ENCODE data around the gene OR8B4. TPM values are rescaled to one million over a fixed set of nuclear protein-coding genes. Genes with fewer than 3 reads are reported as not detected.
"Not testable (repeated sequence)": the region's sequence is repeated elsewhere in the genome, so short reads cannot be mapped to it uniquely, and the experiment has no call there.

OR8B4 gene
- total RNA-seq, 1 donor from 2014 or later, result not detected

DNA sequence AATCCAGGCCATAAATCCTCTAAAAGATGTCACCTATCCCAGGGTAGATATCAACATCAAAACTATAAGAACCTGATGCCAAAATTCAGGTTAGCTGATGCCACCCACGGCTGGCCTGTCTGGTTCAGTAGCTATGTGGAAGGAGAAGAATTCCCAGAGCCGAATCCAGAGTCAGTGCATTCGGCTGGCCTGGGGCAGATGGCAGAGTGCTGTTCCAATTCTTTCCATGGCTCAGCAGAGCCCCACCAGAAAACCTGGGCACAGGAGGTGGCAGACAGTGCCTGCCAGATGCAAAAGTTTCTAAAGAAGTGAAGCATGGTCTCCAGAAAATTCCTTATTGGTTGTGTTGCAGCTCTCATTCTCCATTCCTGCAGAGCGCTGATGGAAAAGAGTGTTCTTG is 40.7 kb upstream of the OR8B4 start:
- H3K9me3 Mint-ChIP-seq (ENCODE audit: low read depth), result no peaks in the 10 kb centered on the region
- H3K36me3 Mint-ChIP-seq (ENCODE audit: insufficient read depth), result no peaks in the 10 kb centered on the region
- no peak overlapping the region for H3K27ac Mint-ChIP-seq
- TF ChIP-seq, protein P1, sequence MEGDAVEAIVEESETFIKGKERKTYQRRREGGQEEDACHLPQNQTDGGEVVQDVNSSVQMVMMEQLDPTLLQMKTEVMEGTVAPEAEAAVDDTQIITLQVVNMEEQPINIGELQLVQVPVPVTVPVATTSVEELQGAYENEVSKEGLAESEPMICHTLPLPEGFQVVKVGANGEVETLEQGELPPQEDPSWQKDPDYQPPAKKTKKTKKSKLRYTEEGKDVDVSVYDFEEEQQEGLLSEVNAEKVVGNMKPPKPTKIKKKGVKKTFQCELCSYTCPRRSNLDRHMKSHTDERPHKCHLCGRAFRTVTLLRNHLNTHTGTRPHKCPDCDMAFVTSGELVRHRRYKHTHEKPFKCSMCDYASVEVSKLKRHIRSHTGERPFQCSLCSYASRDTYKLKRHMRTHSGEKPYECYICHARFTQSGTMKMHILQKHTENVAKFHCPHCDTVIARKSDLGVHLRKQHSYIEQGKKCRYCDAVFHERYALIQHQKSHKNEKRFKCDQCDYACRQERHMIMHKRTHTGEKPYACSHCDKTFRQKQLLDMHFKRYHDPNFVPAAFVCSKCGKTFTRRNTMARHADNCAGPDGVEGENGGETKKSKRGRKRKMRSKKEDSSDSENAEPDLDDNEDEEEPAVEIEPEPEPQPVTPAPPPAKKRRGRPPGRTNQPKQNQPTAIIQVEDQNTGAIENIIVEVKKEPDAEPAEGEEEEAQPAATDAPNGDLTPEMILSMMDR (IDR thresholded peaks at IDR 0.05; ENCODE audit: unreplicated experiment), result no peak
- no peak overlapping the region for H3K4me3 Mint-ChIP-seq (ENCODE audit: low read depth)
- no peaks in the 10 kb centered on the region for H3K4me1 Mint-ChIP-seq (ENCODE audit: low read depth)
- peaks cover 59% of the 10 kb centered on the region for H3K27me3 Mint-ChIP-seq
- DNase-seq (ENCODE audit: low spot score, unreplicated experiment), result no peak

DNA sequence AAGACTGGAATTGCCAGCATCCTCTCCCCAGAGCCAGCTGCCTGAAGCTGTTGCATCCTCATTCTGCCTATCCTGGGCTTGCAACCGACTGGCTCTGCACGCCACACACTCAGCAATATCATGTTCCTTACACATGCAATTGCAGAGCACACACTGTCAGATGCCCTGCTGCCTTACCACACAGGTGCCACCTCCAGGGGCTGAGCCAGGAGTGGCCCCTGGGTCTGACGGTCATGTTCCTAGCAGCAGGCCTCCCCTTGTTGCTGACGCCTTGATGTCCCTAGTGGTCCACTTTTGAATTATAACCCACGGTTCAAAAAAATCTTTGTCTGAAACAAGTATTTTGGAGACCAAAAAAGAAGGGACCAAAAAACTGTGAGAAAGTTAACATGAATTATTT is 39.3 kb upstream of the OR8B4 start:
- H3K27ac Mint-ChIP-seq, result no peak overlapping the region
- no peak overlapping the region for H3K4me3 Mint-ChIP-seq (ENCODE audit: low read depth)
- no peak for DNase-seq (ENCODE audit: low spot score, unreplicated experiment)
- TF ChIP-seq, protein P1 (IDR thresholded peaks at IDR 0.05; ENCODE audit: unreplicated experiment), result no peak
- no peaks in the 10 kb centered on the region for H3K4me1 Mint-ChIP-seq (ENCODE audit: low read depth)
- H3K9me3 Mint-ChIP-seq (ENCODE audit: low read depth), result no peaks in the 10 kb centered on the region
- H3K27me3 Mint-ChIP-seq, result peaks cover 46% of the 10 kb centered on the region
- H3K36me3 Mint-ChIP-seq (ENCODE audit: insufficient read depth), result no peaks in the 10 kb centered on the region

DNA sequence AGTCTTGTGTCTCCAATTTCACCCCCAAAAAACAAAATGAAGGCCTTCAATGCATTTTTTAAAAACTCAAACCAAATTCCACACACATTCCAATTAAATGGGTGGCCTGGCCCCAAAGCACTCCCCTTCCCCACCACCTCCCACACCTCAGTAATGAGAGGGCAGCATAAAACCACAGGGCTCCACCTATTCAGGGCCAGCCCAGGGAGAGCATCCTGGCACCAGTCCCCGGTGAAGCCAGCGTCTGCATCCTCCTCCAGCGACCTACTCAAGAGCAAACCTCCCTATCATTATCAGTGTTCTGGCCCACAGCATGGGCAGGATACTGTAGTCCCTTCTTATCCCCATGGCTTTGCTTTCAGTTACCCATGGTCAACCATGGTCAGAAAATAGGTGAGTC is 38.7 kb upstream of the OR8B4 start:
- peaks cover 45% of the 10 kb centered on the region for H3K27me3 Mint-ChIP-seq
- H3K4me1 Mint-ChIP-seq (ENCODE audit: low read depth), result no peaks in the 10 kb centered on the region
- no peak overlapping the region for H3K4me3 Mint-ChIP-seq (ENCODE audit: low read depth)
- no peak overlapping the region for H3K27ac Mint-ChIP-seq
- TF ChIP-seq, protein P1 (IDR thresholded peaks at IDR 0.05; ENCODE audit: unreplicated experiment), result no peak
- no peaks in the 10 kb centered on the region for H3K9me3 Mint-ChIP-seq (ENCODE audit: low read depth)
- no peak for DNase-seq (ENCODE audit: low spot score, unreplicated experiment)
- no peaks in the 10 kb centered on the region for H3K36me3 Mint-ChIP-seq (ENCODE audit: insufficient read depth)

DNA sequence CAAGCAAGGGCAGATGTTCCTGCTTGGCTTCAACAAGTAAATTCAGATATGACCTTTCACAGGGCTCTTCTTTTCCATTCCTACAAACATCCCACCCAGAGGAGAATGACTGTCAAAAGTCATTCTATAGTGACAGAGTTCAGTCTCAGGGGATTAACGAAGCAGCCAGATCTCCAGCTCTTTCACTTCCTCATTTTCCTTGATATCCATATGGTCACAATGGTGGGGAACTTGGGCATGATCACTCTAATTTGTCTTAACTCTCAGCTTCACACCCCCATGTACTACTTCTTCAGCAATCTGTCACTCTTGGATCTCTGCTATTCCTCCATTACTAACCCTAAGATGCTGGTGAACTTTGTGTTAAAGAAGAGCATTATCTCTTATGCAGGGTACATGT is 35.8 kb upstream of the OR8B4 start:
- no peaks in the 10 kb centered on the region for H3K36me3 Mint-ChIP-seq (ENCODE audit: insufficient read depth)
- DNase-seq (ENCODE audit: low spot score, unreplicated experiment), result no peak
- no peak overlapping the region for H3K27ac Mint-ChIP-seq
- H3K4me3 Mint-ChIP-seq (ENCODE audit: low read depth), result no peak overlapping the region
- H3K9me3 Mint-ChIP-seq (ENCODE audit: low read depth), result no peaks in the 10 kb centered on the region
- TF ChIP-seq, protein P1 (IDR thresholded peaks at IDR 0.05; ENCODE audit: unreplicated experiment), result no peak
- peaks cover 40% of the 10 kb centered on the region for H3K27me3 Mint-ChIP-seq
- no peaks in the 10 kb centered on the region for H3K4me1 Mint-ChIP-seq (ENCODE audit: low read depth)

DNA sequence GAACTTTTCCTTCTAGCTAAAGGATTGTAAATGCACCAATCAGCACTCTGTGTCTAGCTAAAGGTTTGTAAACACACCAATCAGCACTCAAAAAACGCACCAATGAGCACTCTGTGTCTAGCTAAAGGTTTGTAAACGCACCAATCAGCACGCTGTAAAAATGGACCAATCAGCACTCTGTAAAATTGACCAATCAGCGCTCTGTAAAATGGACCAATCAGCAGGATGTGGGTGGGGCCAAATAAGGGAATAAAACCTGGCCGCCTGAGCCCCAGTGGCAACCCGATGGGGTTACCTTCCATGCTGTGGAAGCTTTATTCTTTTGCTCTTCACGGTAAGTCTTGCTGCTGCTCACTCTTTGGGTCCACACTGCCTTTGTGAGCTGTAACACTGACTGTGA is 34.7 kb upstream of the OR8B4 start:
- H3K27ac Mint-ChIP-seq; H3K4me3 Mint-ChIP-seq (ENCODE audit: low read depth); H3K36me3 Mint-ChIP-seq (ENCODE audit: insufficient read depth); H3K4me1 Mint-ChIP-seq (ENCODE audit: low read depth); H3K9me3 Mint-ChIP-seq (ENCODE audit: low read depth); DNase-seq (ENCODE audit: low spot score, unreplicated experiment): not testable (repeated sequence)
- H3K27me3 Mint-ChIP-seq, result peaks cover 31% of the 10 kb centered on the region

DNA sequence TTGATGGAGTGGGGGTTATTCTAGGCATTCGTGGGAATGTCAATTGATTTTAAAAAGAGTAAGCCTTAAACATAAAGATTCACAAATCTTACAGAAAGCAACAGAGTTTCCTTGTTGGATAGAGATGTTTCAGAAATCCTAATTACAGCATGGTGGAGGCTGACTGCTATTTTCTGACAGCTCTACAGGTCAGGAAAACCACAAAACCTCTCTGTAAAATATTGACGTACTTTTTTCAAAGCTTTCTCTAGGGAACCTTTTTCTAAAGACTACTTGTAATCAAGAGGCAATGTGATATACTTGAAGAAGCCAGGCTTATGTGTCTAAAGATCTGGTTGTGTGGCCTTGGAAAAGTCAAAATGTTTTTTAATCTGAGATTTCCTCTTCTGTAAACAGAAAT is 29.9 kb upstream of the OR8B4 start:
- DNase-seq (ENCODE audit: low spot score, unreplicated experiment), result no peak
- H3K9me3 Mint-ChIP-seq (ENCODE audit: low read depth), result peaks cover 17% of the 10 kb centered on the region
- no peak overlapping the region for H3K4me3 Mint-ChIP-seq (ENCODE audit: low read depth)
- TF ChIP-seq, protein P1 (IDR thresholded peaks at IDR 0.05; ENCODE audit: unreplicated experiment), result no peak
- peaks cover 1% of the 10 kb centered on the region for H3K36me3 Mint-ChIP-seq (ENCODE audit: insufficient read depth)
- no peaks in the 10 kb centered on the region for H3K4me1 Mint-ChIP-seq (ENCODE audit: low read depth)
- peaks cover 18% of the 10 kb centered on the region for H3K27me3 Mint-ChIP-seq
- H3K27ac Mint-ChIP-seq, result no peak overlapping the region
